H9 (cell line): ENCODE data around the gene SERPINA5. TPM values are rescaled to one million over a fixed set of nuclear protein-coding genes. Genes with fewer than 3 reads are reported as not detected.

Source experiments
- DNase-seq: peaks from one replicate; pipeline ENCODE4 v3.0.0-alpha.2; 2017
- H2AFZ ChIP-seq: one replicate; pipeline ENCODE4 v1.6.1; 2013; ENCODE audit warnings: mild to moderate bottlenecking, low read length, control low read depth, moderate library complexity
- H2AK5ac ChIP-seq: 2 replicates; pipeline ENCODE4 v1.6.1; 2013; ENCODE audit warnings: low read length, control low read depth, mixed read lengths; ENCODE audit not compliant: insufficient read length
- H2BK120ac ChIP-seq: one replicate; pipeline ENCODE4 v1.6.1; 2013; ENCODE audit warnings: low read depth, mild to moderate bottlenecking, low read length, control low read depth, inconsistent platforms; ENCODE audit not compliant: poor library complexity, severe bottlenecking
- H2BK12ac ChIP-seq: 2 replicates; pipeline ENCODE4 v1.6.1; 2013; ENCODE audit warnings: low read length, control low read depth, mixed read lengths, low read depth; ENCODE audit not compliant: insufficient read length
- H2BK15ac ChIP-seq: 2 replicates; pipeline ENCODE4 v1.6.1; 2013; ENCODE audit warnings: low read depth, low read length, control low read depth
- H2BK20ac ChIP-seq: one replicate; pipeline ENCODE4 v1.6.1; 2013; ENCODE audit warnings: low read depth, mild to moderate bottlenecking, low read length, control low read depth, inconsistent platforms; ENCODE audit not compliant: poor library complexity, severe bottlenecking
- H2BK5ac ChIP-seq: 2 replicates; pipeline ENCODE4 v1.6.1; 2013; ENCODE audit warnings: low read length, control low read depth, mixed read lengths; ENCODE audit not compliant: insufficient read length
- H3K14ac ChIP-seq: 2 replicates; pipeline ENCODE4 v1.6.1; 2013; ENCODE audit warnings: low read length, control low read depth; ENCODE audit not compliant: insufficient read depth
- H3K18ac ChIP-seq: 2 replicates; pipeline ENCODE4 v1.6.1; 2013; ENCODE audit warnings: low read depth, mild to moderate bottlenecking, mixed read lengths, low read length, control low read depth; ENCODE audit not compliant: insufficient read length
- H3K23ac ChIP-seq: 2 replicates; pipeline ENCODE4 v1.6.1; 2013; ENCODE audit warnings: low read length, control low read depth, mixed read lengths, low read depth; ENCODE audit not compliant: insufficient read length
- H3K23me2 ChIP-seq: 2 replicates; pipeline ENCODE4 v1.6.1; 2013; ENCODE audit warnings: low read depth, mild to moderate bottlenecking, mixed read lengths, low read length, control low read depth; ENCODE audit not compliant: insufficient read length, poor library complexity, severe bottlenecking
- H3K27ac ChIP-seq: 2 replicates; pipeline ENCODE4 v1.5.1; 2013; ENCODE audit warnings: low read length, control low read depth, mixed read lengths, low read depth; ENCODE audit not compliant: insufficient read length
- H3K27me3 ChIP-seq: 2 replicates; pipeline ENCODE4 v1.6.1; 2013; ENCODE audit warnings: low read length, control low read depth, inconsistent platforms; ENCODE audit not compliant: insufficient read depth
- H3K4ac ChIP-seq: 2 replicates; pipeline ENCODE4 v1.6.1; 2013; ENCODE audit warnings: low read depth, mild to moderate bottlenecking, control low read depth, inconsistent platforms, low read length, moderate library complexity
- H3K4me1 ChIP-seq: 2 replicates; pipeline ENCODE4 v1.6.1; 2013; ENCODE audit warnings: low read length, control low read depth, inconsistent platforms; ENCODE audit not compliant: insufficient read depth
- H3K4me2 ChIP-seq: 2 replicates; pipeline ENCODE4 v1.6.1; 2013; ENCODE audit warnings: low read length, control low read depth, mixed read lengths; ENCODE audit not compliant: insufficient read length, insufficient read depth
- H3K56ac ChIP-seq: 2 replicates; pipeline ENCODE4 v1.6.1; 2013; ENCODE audit warnings: low read depth, mild to moderate bottlenecking, mixed read lengths, low read length, control low read depth; ENCODE audit not compliant: insufficient read length
- H3K79me1 ChIP-seq: 2 replicates; pipeline ENCODE4 v1.6.1; 2013; ENCODE audit warnings: low read depth, mild to moderate bottlenecking, moderate library complexity, low read length, control low read depth, inconsistent platforms; ENCODE audit not compliant: insufficient read depth, poor library complexity, severe bottlenecking
- H3K79me2 ChIP-seq: 2 replicates; pipeline ENCODE4 v1.6.1; 2013; ENCODE audit warnings: low read length, control low read depth, inconsistent platforms; ENCODE audit not compliant: insufficient read depth
- H3K9ac ChIP-seq: 2 replicates; pipeline ENCODE4 v1.6.1; 2013; ENCODE audit warnings: low read length, control low read depth, mixed read lengths; ENCODE audit not compliant: insufficient read length; ENCODE audit errors: extremely low read depth
- H3K9me3 ChIP-seq: one replicate; pipeline ENCODE4 v1.6.1; 2013; ENCODE audit warnings: low read depth, low read length, inconsistent platforms; ENCODE audit not compliant: control insufficient read depth
- H3T11ph ChIP-seq: one replicate; pipeline ENCODE4 v1.6.1; 2013; ENCODE audit warnings: mild to moderate bottlenecking, low read length, control low read depth, inconsistent platforms
- H4K20me1 ChIP-seq: one replicate; pipeline ENCODE4 v1.6.1; 2013; ENCODE audit not compliant: control insufficient read depth, insufficient read length, insufficient read depth
- H4K5ac ChIP-seq: 2 replicates; pipeline ENCODE4 v1.6.1; 2013; ENCODE audit warnings: low read depth, mild to moderate bottlenecking, mixed read lengths, low read length, control low read depth; ENCODE audit not compliant: insufficient read length
- H4K8ac ChIP-seq: replicated peaks from 2 replicates; pipeline ENCODE4 v1.6.1; 2013; ENCODE audit warnings: low read length, control low read depth, mixed read lengths, low read depth; ENCODE audit not compliant: insufficient read length
- H4K91ac ChIP-seq: 2 replicates; pipeline ENCODE4 v1.6.1; 2013; ENCODE audit warnings: low read depth, mild to moderate bottlenecking, moderate library complexity, mixed read lengths, low read length, control low read depth; ENCODE audit not compliant: insufficient read length
- H3K27ac Mint-ChIP-seq, 3 experiments: 2 replicates in 2 of 3; 3 replicates in 1 of 3; pipeline ENCODE4 v1.8.0; 2020 to 2021; ENCODE audit warnings: mixed read lengths in 3 of 3, mild to moderate bottlenecking in 1 of 3, moderate library complexity in 1 of 3
- H3K27me3 Mint-ChIP-seq: 2 replicates; pipeline ENCODE4 v1.8.0; 2021; ENCODE audit warnings: low read depth, mild to moderate bottlenecking, moderate library complexity, mixed read lengths
- H3K36me3 Mint-ChIP-seq, 3 experiments: 2 replicates in 2 of 3; 3 replicates in 1 of 3; pipeline ENCODE4 v1.8.0; 2020 to 2021; ENCODE audit warnings: low read depth in 3 of 3, mixed read lengths in 3 of 3; ENCODE audit not compliant: insufficient read depth in 1 of 3
- H3K4me1 Mint-ChIP-seq, 2 experiments: 2 replicates each; pipeline ENCODE4 v1.8.0; 2020; ENCODE audit warnings: mixed read lengths in 2 of 2
- H3K4me3 Mint-ChIP-seq, 2 experiments: 2 replicates in 1 of 2; 3 replicates in 1 of 2; pipeline ENCODE4 v1.8.0; 2020 to 2021; ENCODE audit warnings: mild to moderate bottlenecking in 2 of 2, mixed read lengths in 2 of 2, moderate library complexity in 1 of 2
- H3K9me3 Mint-ChIP-seq, 2 experiments: 2 replicates in 1 of 2; 3 replicates in 1 of 2; pipeline ENCODE4 v1.8.0; 2020; ENCODE audit warnings: mild to moderate bottlenecking in 2 of 2, mixed read lengths in 2 of 2, moderate library complexity in 1 of 2
- WGBS: extraction: QIAGEN DNeasy Blood & Tissue Kit; methylation state at CpG from one replicate; pipeline ENCODE4 v1.1.7; 2013; ENCODE audit warnings: missing lambda C conversion rate, low lambda C conversion rate, mixed read lengths; ENCODE audit not compliant: insufficient read length; ENCODE audit errors: extremely low coverage; 5-methylcytosine and 5-hydroxymethylcytosine counted together
- total RNA-seq: library from RNA; stranded (reverse); gene quantifications from 2 replicates; pipeline ENCODE4 v1.2.1, GENCODE V29; 2021
- TF ChIP-seq, protein P1 (sequence below): fragments of 200-600 bp; sonication (generic); conservative IDR thresholded peaks from 3 replicates; pipeline ENCODE4 v1.8.0; 2021; ENCODE audit warnings: antibody characterized with exemption, mild to moderate bottlenecking

The SERPINA5 gene
- total RNA-seq, 1 experiment from 2014 or later = 1.1 TPM

DNA sequence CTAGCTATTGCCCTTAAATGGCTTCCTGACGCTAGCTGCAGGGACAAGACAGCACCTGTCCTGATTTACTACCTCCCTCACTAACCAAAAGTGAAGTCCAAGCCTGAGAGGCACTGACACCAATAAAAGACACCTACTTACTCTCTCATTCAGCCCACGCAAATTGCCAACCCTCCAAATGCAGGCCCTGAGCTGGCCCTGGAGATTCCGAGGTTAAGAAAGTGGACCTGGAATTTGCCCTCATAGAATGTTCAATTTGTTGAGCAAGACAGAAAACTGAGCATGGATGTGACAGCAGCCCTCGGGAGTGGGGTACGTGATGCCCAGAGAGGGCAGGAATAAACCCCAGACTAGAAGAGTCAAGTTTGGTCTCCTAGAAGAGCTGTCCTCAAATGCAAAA lies 47.4 kb downstream of the SERPINA5 start:
- WGBS = no CpG with 5 or more reads among the region's 5 CpGs
- peaks cover 31% of the 10 kb centered on the region for H3K27me3 Mint-ChIP-seq

More for the DNA sequence above, 47.4 kb downstream of the SERPINA5 start:
- Mint-ChIP-seq H3K4me1 (no peaks in the 10 kb centered on the region), H3K4me3 (no peak overlapping the region), H3K36me3 (no peaks in the 10 kb centered on the region), H3K9me3 (no peaks in the 10 kb centered on the region), H3K27ac (no peak overlapping the region; a peak in 1 of 7 replicates)
- no peak overlapping the region for H3K14ac ChIP-seq
- H3K18ac ChIP-seq = no peak overlapping the region
- H3K23ac ChIP-seq = no peak overlapping the region
- H2BK5ac ChIP-seq = no peak overlapping the region
- H3K27ac ChIP-seq = no peak overlapping the region
- no peak overlapping the region for H4K8ac ChIP-seq
- H3T11ph ChIP-seq = no peak overlapping the region
- no peak for DNase-seq
- H4K20me1 ChIP-seq = no peaks in the 10 kb centered on the region
- no peaks in the 10 kb centered on the region for H3K4me1 ChIP-seq
- H4K91ac ChIP-seq = no peak overlapping the region
- no peak overlapping the region for H3K4ac ChIP-seq
- H3K9ac ChIP-seq = no peak overlapping the region
- H3K23me2 ChIP-seq = no peaks in the 10 kb centered on the region
- no peak overlapping the region for H2BK15ac ChIP-seq
- TF ChIP-seq, protein P1, sequence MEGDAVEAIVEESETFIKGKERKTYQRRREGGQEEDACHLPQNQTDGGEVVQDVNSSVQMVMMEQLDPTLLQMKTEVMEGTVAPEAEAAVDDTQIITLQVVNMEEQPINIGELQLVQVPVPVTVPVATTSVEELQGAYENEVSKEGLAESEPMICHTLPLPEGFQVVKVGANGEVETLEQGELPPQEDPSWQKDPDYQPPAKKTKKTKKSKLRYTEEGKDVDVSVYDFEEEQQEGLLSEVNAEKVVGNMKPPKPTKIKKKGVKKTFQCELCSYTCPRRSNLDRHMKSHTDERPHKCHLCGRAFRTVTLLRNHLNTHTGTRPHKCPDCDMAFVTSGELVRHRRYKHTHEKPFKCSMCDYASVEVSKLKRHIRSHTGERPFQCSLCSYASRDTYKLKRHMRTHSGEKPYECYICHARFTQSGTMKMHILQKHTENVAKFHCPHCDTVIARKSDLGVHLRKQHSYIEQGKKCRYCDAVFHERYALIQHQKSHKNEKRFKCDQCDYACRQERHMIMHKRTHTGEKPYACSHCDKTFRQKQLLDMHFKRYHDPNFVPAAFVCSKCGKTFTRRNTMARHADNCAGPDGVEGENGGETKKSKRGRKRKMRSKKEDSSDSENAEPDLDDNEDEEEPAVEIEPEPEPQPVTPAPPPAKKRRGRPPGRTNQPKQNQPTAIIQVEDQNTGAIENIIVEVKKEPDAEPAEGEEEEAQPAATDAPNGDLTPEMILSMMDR = no peak
- no peak overlapping the region for H2AFZ ChIP-seq
- H2AK5ac ChIP-seq = no peak overlapping the region
- no peaks in the 10 kb centered on the region for H3K9me3 ChIP-seq
- no peaks in the 10 kb centered on the region for H3K79me2 ChIP-seq
- no peak overlapping the region for H2BK120ac ChIP-seq
- no peak overlapping the region for H4K5ac ChIP-seq
- no peak overlapping the region for H2BK20ac ChIP-seq
- no peak overlapping the region for H2BK12ac ChIP-seq
- no peaks in the 10 kb centered on the region for H3K79me1 ChIP-seq
- no peak overlapping the region for H3K4me2 ChIP-seq
- no peaks in the 10 kb centered on the region for H3K27me3 ChIP-seq
- H3K56ac ChIP-seq = no peak overlapping the region
